Subcutaneous abdominal adipose tissue (tissue), 5 donors: ENCODE measurements around the gene GARS1.
"Not testable (repeated sequence)": the region's sequence is repeated elsewhere in the genome, so short reads cannot be mapped to it uniquely, and the experiment has no call there.

Experiments
- H3K27ac ChIP-seq: one replicate; pipeline ENCODE4 v1.7.0; 2013; ENCODE audit warnings: low read depth, mild to moderate bottlenecking, inconsistent platforms, low read length, moderate library complexity
- H3K27me3 ChIP-seq, 5 donors: one replicate each; pipeline ENCODE4 v1.7.0; 2013; ENCODE audit warnings: low read length in 5 of 5, inconsistent platforms in 1 of 5; ENCODE audit not compliant: control insufficient read depth in 5 of 5, insufficient read depth in 4 of 5
- H3K36me3 ChIP-seq, 5 donors: one replicate each; pipeline ENCODE4 v1.7.0; 2013; ENCODE audit warnings: low read length in 5 of 5; ENCODE audit not compliant: control insufficient read depth in 5 of 5, insufficient read depth in 5 of 5
- H3K4me1 ChIP-seq, 5 donors: one replicate each; pipeline ENCODE4 v1.7.0; 2013; ENCODE audit warnings: low read length in 5 of 5, mild to moderate bottlenecking in 3 of 5, moderate library complexity in 1 of 5; ENCODE audit not compliant: control insufficient read depth in 5 of 5, insufficient read depth in 5 of 5
- H3K4me3 ChIP-seq, 5 donors: one replicate each; pipeline ENCODE4 v1.7.0; 2013; ENCODE audit warnings: low read length in 5 of 5, low read depth in 1 of 5
- H3K9ac ChIP-seq, 5 donors: one replicate each; pipeline ENCODE4 v1.7.0; 2013; ENCODE audit warnings: low read length in 5 of 5, mild to moderate bottlenecking in 4 of 5, moderate library complexity in 3 of 5
- H3K9me3 ChIP-seq, 5 donors: one replicate each; pipeline ENCODE4 v1.7.0; 2013; ENCODE audit warnings: low read length in 5 of 5; ENCODE audit not compliant: control insufficient read depth in 5 of 5
- donor health status: healthy.
- donor health status: healthy.
- donor health status: healthy.
- donor health status: healthy.
- donor health status: healthy.

GARS1 gene

GRCh38 chr7:30642322-30642721, 47.6 kb downstream of the GARS1 start:
- not testable (repeated sequence) for H3K9ac ChIP-seq, H3K9me3 ChIP-seq, H3K4me3 ChIP-seq, H3K36me3 ChIP-seq, H3K27ac ChIP-seq, H3K27me3 ChIP-seq, H3K4me1 ChIP-seq

GRCh38 chr7:30642789-30643188, 48.1 kb downstream of the GARS1 start:
- no peak overlapping the region for H3K4me3 ChIP-seq
- H3K9me3 ChIP-seq, result no peaks in the 10 kb centered on the region
- no peaks in the 10 kb centered on the region for H3K27me3 ChIP-seq
- peaks cover 0 to 6% (median 3%) of the 10 kb centered on the region in 5 donors for H3K36me3 ChIP-seq
- no peak overlapping the region for H3K27ac ChIP-seq
- no peak overlapping the region for H3K9ac ChIP-seq
- H3K4me1 ChIP-seq, result no peaks in the 10 kb centered on the region

GRCh38 chr7:30644286-30644955, 49.7 kb downstream of the GARS1 start:
- H3K27ac ChIP-seq, result no peak overlapping the region
- H3K4me3 ChIP-seq, result no peak overlapping the region
- no peak overlapping the region for H3K9ac ChIP-seq
- no peaks in the 10 kb centered on the region for H3K9me3 ChIP-seq
- H3K4me1 ChIP-seq, result no peaks in the 10 kb centered on the region
- peaks cover 0 to 6% (median 3%) of the 10 kb centered on the region in 5 donors for H3K36me3 ChIP-seq
- H3K27me3 ChIP-seq, result no peaks in the 10 kb centered on the region

- Histone ChIP-seq H3K27ac (no peak overlapping the region), H3K27me3 (no peaks in the 10 kb centered on the region), H3K9me3 (no peaks in the 10 kb centered on the region), H3K4me1 (no peaks in the 10 kb centered on the region), H3K4me3 (no peak overlapping the region), H3K9ac (no peak overlapping the region), H3K36me3 (peaks cover 0 to 6% (median 3%) of the 10 kb centered on the region in 5 donors)
Observed at GRCh38 chr7:30645661-30646060, 51.0 kb downstream of the GARS1 start.

GRCh38 chr7:30646154-30646553, 51.5 kb downstream of the GARS1 start:
- no peaks in the 10 kb centered on the region for H3K27me3 ChIP-seq
- no peaks in the 10 kb centered on the region for H3K4me1 ChIP-seq
- peaks cover 0 to 6% (median 3%) of the 10 kb centered on the region in 5 donors for H3K36me3 ChIP-seq
- H3K27ac ChIP-seq, result no peak overlapping the region
- H3K9ac ChIP-seq, result no peak overlapping the region
- H3K9me3 ChIP-seq, result no peaks in the 10 kb centered on the region
- no peak overlapping the region for H3K4me3 ChIP-seq

GRCh38 chr7:30647589-30648364, 53.1 kb downstream of the GARS1 start:
- Histone ChIP-seq H3K4me1 (no peaks in the 10 kb centered on the region), H3K27ac (no peak overlapping the region), H3K36me3 (peaks cover 0 to 6% (median 3%) of the 10 kb centered on the region in 5 donors), H3K4me3 (no peak overlapping the region), H3K9ac (no peak overlapping the region), H3K9me3 (no peaks in the 10 kb centered on the region), H3K27me3 (no peaks in the 10 kb centered on the region)

GRCh38 chr7:30648744-30649540, 54.3 kb downstream of the GARS1 start:
- Histone ChIP-seq H3K27ac (no peak overlapping the region), H3K9me3 (no peaks in the 10 kb centered on the region), H3K4me1 (no peaks in the 10 kb centered on the region), H3K9ac (no peak overlapping the region), H3K27me3 (no peaks in the 10 kb centered on the region), H3K36me3 (peaks cover 0 to 6% (median 3%) of the 10 kb centered on the region in 5 donors), H3K4me3 (no peak overlapping the region)

- no peaks in the 10 kb centered on the region for H3K4me1 ChIP-seq
- no peak overlapping the region for H3K27ac ChIP-seq
- no peaks in the 10 kb centered on the region for H3K9me3 ChIP-seq
- no peak overlapping the region for H3K4me3 ChIP-seq
- no peaks in the 10 kb centered on the region for H3K27me3 ChIP-seq
- H3K9ac ChIP-seq, result no peak overlapping the region
- H3K36me3 ChIP-seq, result peaks cover 0 to 4% (median 3%) of the 10 kb centered on the region in 5 donors
Observed at GRCh38 chr7:30649717-30650420, 55.2 kb downstream of the GARS1 start.

- H3K4me1 ChIP-seq, result no peaks in the 10 kb centered on the region
- H3K9ac ChIP-seq, result no peak overlapping the region
- no peaks in the 10 kb centered on the region for H3K9me3 ChIP-seq
- no peak overlapping the region for H3K27ac ChIP-seq
- H3K4me3 ChIP-seq, result no peak overlapping the region
- H3K27me3 ChIP-seq, result peaks cover 0 to under 1% (median 0%) of the 10 kb centered on the region in 5 donors
- peaks cover 0 to 2% (median 0%) of the 10 kb centered on the region in 5 donors for H3K36me3 ChIP-seq
Observed at GRCh38 chr7:30650421-30650808, 55.7 kb downstream of the GARS1 start.
